HCT116 (cell line): Measurements from ENCODE around the gene ST3GAL3. TPM values are rescaled to one million over a fixed set of nuclear protein-coding genes. Genes with fewer than 3 reads are reported as not detected.

Experiments
- ATAC-seq: fragments of 200-7000 bp; cut with Tn5 transposase; 2 replicates; pipeline ENCODE4 v1.9.1; 2020; ENCODE audit warnings: mild to moderate bottlenecking, moderate library complexity
- BruUV-seq: library from RNA; stranded (reverse); fragments of 400-500 nt; replicated peaks from 2 replicates; lab custom pipeline; 2021; lab: Mats Ljungman, UMichigan
- CTCF ChIA-PET: fragments of 300-600 bp; sonication (Branson Sonifier 250); formaldehyde crosslinking; loops from one replicate; lab custom pipeline; 2021; ENCODE audit warnings: antibody characterized with exemption; lab: Charles Lee
- POLR2A ChIA-PET: fragments of 300-600, 350-600 bp; sonication (Branson Sonifier 250); formaldehyde crosslinking; loops from one replicate; lab custom pipeline; 2021; ENCODE audit warnings: antibody characterized with exemption; lab: Charles Lee
- RAD21 ChIA-PET, 2 experiments: fragments of 300-600 bp; sonication (Branson Sonifier 250); formaldehyde crosslinking; loops; one replicate each; lab custom pipeline; 2023; ENCODE audit warnings: low total read pairs in 2 of 2; ENCODE audit not compliant: uncharacterized antibody in 2 of 2, unreplicated experiment in 2 of 2, low non-redundant PET in 1 of 2; lab: Charles Lee
- DNase-seq: peaks from one replicate; pipeline ENCODE4 v3.0.0-alpha.2; 2010; ENCODE audit warnings: low read depth, low spot score
- H2AFZ ChIP-seq: fragments of 200-600 bp; shearing (Covaris generic), sonication (generic); 2 replicates; pipeline ENCODE4 v1.6.1; 2017; ENCODE audit warnings: low read depth, mixed run types, mixed read lengths, antibody characterized with exemption, low read length; ENCODE audit not compliant: poor library complexity, severe bottlenecking
- H3K27ac ChIP-seq: 2 replicates; pipeline ENCODE4 v1.5.1; 2012; ENCODE audit warnings: low read depth, low read length
- H3K27me3 ChIP-seq: fragments of 200-600 bp; sonication (generic); 2 replicates; pipeline ENCODE4 v1.6.1; 2016; ENCODE audit warnings: mixed run types, low read length, mixed read lengths; ENCODE audit not compliant: insufficient read depth
- H3K36me3 ChIP-seq, 2 experiments: fragments of 200-500 bp in 1 of 2; fragments of 200-600 bp in 1 of 2; sonication (Bioruptor generic) in 1 of 2; sonication (generic) in 1 of 2; 2 replicates each; pipeline versions ENCODE4 v1.5.1 to v1.6.1; 2014 to 2016; ENCODE audit warnings: low read length in 2 of 2, inconsistent platforms in 1 of 2, mixed read lengths in 1 of 2, mixed run types in 1 of 2; ENCODE audit not compliant: insufficient read depth in 2 of 2, control insufficient read depth in 1 of 2
- H3K4me1 ChIP-seq, 2 experiments: fragments of 200-600 bp in 1 of 2; sonication (generic) in 1 of 2; 2 replicates each; pipeline versions ENCODE4 v1.5.1 to v1.6.1; 2012 to 2017; ENCODE audit warnings: low read length in 2 of 2, inconsistent platforms in 1 of 2, mild to moderate bottlenecking in 1 of 2, mixed read lengths in 1 of 2, mixed run types in 1 of 2, moderate library complexity in 1 of 2; ENCODE audit not compliant: insufficient read depth in 2 of 2, control insufficient read depth in 1 of 2
- H3K4me2 ChIP-seq: fragments of 200-600 bp; sonication (generic); 2 replicates; pipeline ENCODE4 v1.6.1; 2017; ENCODE audit warnings: mixed run types, low read length, mixed read lengths
- H3K4me3 ChIP-seq, 2 experiments: fragments of 200-600 bp in 1 of 2; sonication (generic) in 1 of 2; replicated peaks in 1 of 2; 2 replicates each; pipeline ENCODE4 v1.5.1; 2011 to 2016; ENCODE audit warnings: low read length in 2 of 2, control low read depth in 1 of 2, low read depth in 1 of 2, mild to moderate bottlenecking in 1 of 2, mixed read lengths in 1 of 2, mixed run types in 1 of 2
- H3K79me2 ChIP-seq: fragments of 200-600 bp; sonication (generic); 2 replicates; pipeline ENCODE4 v1.6.1; 2017; ENCODE audit warnings: mild to moderate bottlenecking, mixed run types, low read length, moderate library complexity, mixed read lengths; ENCODE audit not compliant: insufficient read depth
- H3K9ac ChIP-seq: fragments of 200-600 bp; sonication (generic); 2 replicates; pipeline ENCODE4 v1.6.1; 2016; ENCODE audit warnings: low read length, mixed read lengths
- H3K9me2 ChIP-seq: fragments of 200-600 bp; sonication (generic), shearing (Covaris generic); 2 replicates; pipeline ENCODE4 v1.6.1; 2017; ENCODE audit warnings: mixed run types, mild to moderate bottlenecking, moderate library complexity; ENCODE audit not compliant: insufficient read depth
- H3K9me3 ChIP-seq, 2 experiments: fragments of 200-500 bp in 1 of 2; fragments of 200-600 bp in 1 of 2; sonication (Bioruptor generic) in 1 of 2; sonication (generic) in 1 of 2; 2 replicates each; pipeline ENCODE4 v1.6.1; 2014 to 2017; ENCODE audit warnings: low read length in 2 of 2, mixed read lengths in 2 of 2, inconsistent platforms in 1 of 2, low read depth in 1 of 2, mild to moderate bottlenecking in 1 of 2, mixed run types in 1 of 2, moderate library complexity in 1 of 2; ENCODE audit not compliant: control insufficient read depth in 1 of 2, insufficient read depth in 1 of 2
- H4K20me1 ChIP-seq: fragments of 200-600 bp; sonication (generic), shearing (Covaris generic); 2 replicates; pipeline ENCODE4 v1.6.1; 2017; ENCODE audit warnings: mixed run types, mild to moderate bottlenecking, moderate library complexity; ENCODE audit not compliant: insufficient read depth
- ATF3 ChIP-seq: IDR thresholded peaks from 2 replicates; pipeline ENCODE4 v1.6.1; 2012
- CEBPB ChIP-seq: IDR thresholded peaks from 2 replicates; pipeline ENCODE4 v1.6.1; 2012; ENCODE audit warnings: low read depth
- ELF1 ChIP-seq: IDR thresholded peaks from 2 replicates; pipeline ENCODE4 v1.6.1; 2012; ENCODE audit warnings: low read depth, borderline replicate concordance
- EZH2phosphoT487 ChIP-seq: fragments of 200-600 bp; IDR thresholded peaks from 2 replicates; pipeline ENCODE4 v1.6.1; 2018; ENCODE audit warnings: antibody characterized with exemption, borderline replicate concordance
- FOSL1 ChIP-seq: IDR thresholded peaks from 2 replicates; pipeline ENCODE4 v1.6.1; 2012; ENCODE audit warnings: low read depth
- MAX ChIP-seq: IDR thresholded peaks from 2 replicates; pipeline ENCODE4 v1.6.1; 2012
- POLR2A ChIP-seq: IDR thresholded peaks from 2 replicates; pipeline ENCODE4 v1.7.0; 2011; ENCODE audit warnings: borderline replicate concordance; ENCODE audit not compliant: insufficient read depth, insufficient read length; ENCODE audit errors: extremely low read depth
- POLR2AphosphoS5 ChIP-seq: IDR thresholded peaks from 2 replicates; pipeline ENCODE4 v1.6.1; 2011; ENCODE audit warnings: mild to moderate bottlenecking, low read depth, low read length, moderate library complexity
- RAD21 ChIP-seq: IDR thresholded peaks from 2 replicates; pipeline ENCODE4 v1.6.1; 2012; ENCODE audit warnings: low read depth, mild to moderate bottlenecking
- REST ChIP-seq: IDR thresholded peaks from 2 replicates; pipeline ENCODE4 v1.6.1; 2012; ENCODE audit warnings: low read depth
- SP1 ChIP-seq: IDR thresholded peaks from 2 replicates; pipeline ENCODE4 v1.6.1; 2012; ENCODE audit warnings: low read depth
- SRF ChIP-seq: IDR thresholded peaks from 2 replicates; pipeline ENCODE4 v1.6.1; 2012; ENCODE audit warnings: low read depth
- TCF7L2 ChIP-seq: IDR thresholded peaks from 2 replicates; pipeline ENCODE4 v1.7.0; 2011; ENCODE audit warnings: borderline replicate concordance, inconsistent platforms; ENCODE audit not compliant: insufficient read depth, insufficient read length; ENCODE audit errors: extremely low read depth
- YY1 ChIP-seq: IDR thresholded peaks from 2 replicates; pipeline ENCODE4 v1.6.1; 2011; ENCODE audit warnings: low read length, low read depth, moderate library complexity, mild to moderate bottlenecking; ENCODE audit not compliant: insufficient replicate concordance; ENCODE audit errors: extremely low read depth
- ZNF274 ChIP-seq: fragments of 200-500 bp; sonication (Bioruptor generic); IDR thresholded peaks from 2 replicates; pipeline ENCODE4 v1.6.1; 2014; ENCODE audit warnings: mild to moderate bottlenecking, low read depth, low read length, inconsistent platforms
- intact Hi-C: fragments of 100-400 bp; cut with micrococcal nuclease; formaldehyde crosslinking; loops from 2 replicates; pipeline ENCODE4 v1.10.0; 2022
- total RNA-seq: library from RNA; stranded (reverse); gene quantifications from one replicate; pipeline ENCODE4 v1.2.1, GENCODE V29; 2021; ENCODE audit not compliant: unreplicated experiment

Gene ST3GAL3
- total RNA-seq, 1 experiment from 2014 or later = 7.2 TPM

GRCh38 chr1:43686801-43687200, 20.5 kb upstream of the ST3GAL3 start:
- peaks cover 47 to 55% of the 10 kb centered on the region in 2 experiments for H3K36me3 ChIP-seq
- ATAC-seq = no peak

More at GRCh38 chr1:43686801-43687200, 20.5 kb upstream of the ST3GAL3 start:
- Histone ChIP-seq H4K20me1 (no peaks in the 10 kb centered on the region), H3K9me3 (no peaks in the 10 kb centered on the region), H3K9me2 (no peaks in the 10 kb centered on the region), H2AFZ (no peak overlapping the region), H3K4me3 (no peak overlapping the region), H3K4me2 (no peak overlapping the region), H3K27ac (no peak overlapping the region), H3K79me2 (no peaks in the 10 kb centered on the region), H3K4me1 (no peaks in the 10 kb centered on the region), H3K27me3 (no peaks in the 10 kb centered on the region), H3K9ac (no peak overlapping the region)
- TF ChIP-seq CEBPB (no peak), YY1 (no peak), TCF7L2 (no peak), ATF3 (no peak), SRF (no peak), FOSL1 (no peak), ELF1 (no peak), ZNF274 (no peak), POLR2AphosphoS5 (no peak), MAX (no peak), SP1 (no peak), EZH2phosphoT487 (no peak), POLR2A (no peak), RAD21 (no peak), REST (no peak)
- no TSS peak for BruUV-seq
- no peak for DNase-seq
- POLR2A ChIA-PET = no interaction called here
- RAD21 ChIA-PET = no interaction called here
- CTCF ChIA-PET = no interaction called here
- intact Hi-C loops = no loop called here
